Natural killer cell (primary cell): ENCODE data around the gene SMAD3. TPM values are rescaled to one million over a fixed set of nuclear protein-coding genes. Genes with fewer than 3 reads are reported as not detected.

ENCODE experiments used
- ATAC-seq, 3 donors: fragments of 150-1000 bp in 2 of 3; fragments of 200-7000 bp in 1 of 3; cut with Tn5 transposase; 1 replicate in 1 of 3; 2 replicates in 2 of 3; pipeline ENCODE4 v1.10.0; 2021; ENCODE audit warnings: mild to moderate bottlenecking in 2 of 3, moderate library complexity in 2 of 3
- DNase-seq, 2 donors: peaks; one replicate each; pipeline versions ENCODE4 v3.0.0 to v3.0.0-alpha.2; 2013 to 2021; ENCODE audit warnings: mixed read lengths in 1 of 2
- H3K27ac ChIP-seq: one replicate; pipeline ENCODE4 v1.5.1; 2013; ENCODE audit warnings: mild to moderate bottlenecking, low read length
- H3K27me3 ChIP-seq: one replicate; pipeline ENCODE4 v1.6.1; 2013; ENCODE audit warnings: low read length; ENCODE audit not compliant: control insufficient read depth, insufficient read depth
- H3K36me3 ChIP-seq: one replicate; pipeline ENCODE4 v1.6.1; 2013; ENCODE audit warnings: low read length; ENCODE audit not compliant: control insufficient read depth, insufficient read depth
- H3K4me1 ChIP-seq: one replicate; pipeline ENCODE4 v1.6.1; 2013; ENCODE audit warnings: low read length; ENCODE audit not compliant: control insufficient read depth, insufficient read depth
- H3K4me3 ChIP-seq: one replicate; pipeline ENCODE4 v1.5.1; 2013; ENCODE audit warnings: low read length
- H3K9me3 ChIP-seq: one replicate; pipeline ENCODE4 v1.6.1; 2013; ENCODE audit warnings: low read length; ENCODE audit not compliant: control insufficient read depth, insufficient read depth
- H3K27ac Mint-ChIP-seq, 2 donors: one replicate each; pipeline ENCODE4 v1.8.0; 2022; ENCODE audit warnings: mild to moderate bottlenecking in 2 of 2, mixed read lengths in 2 of 2, moderate library complexity in 1 of 2
- H3K27me3 Mint-ChIP-seq, 2 donors: one replicate each; pipeline ENCODE4 v1.8.0; 2022; ENCODE audit warnings: low read depth in 2 of 2, mixed read lengths in 2 of 2
- H3K36me3 Mint-ChIP-seq: one replicate; pipeline ENCODE4 v1.8.0; 2022; ENCODE audit warnings: mixed read lengths
- H3K4me1 Mint-ChIP-seq, 2 donors: one replicate each; pipeline ENCODE4 v1.8.0; 2022; ENCODE audit warnings: mixed read lengths in 2 of 2
- H3K4me3 Mint-ChIP-seq: one replicate; pipeline ENCODE4 v1.8.0; 2022; ENCODE audit warnings: mild to moderate bottlenecking, moderate library complexity, mixed read lengths
- H3K9me3 Mint-ChIP-seq, 2 donors: one replicate each; pipeline ENCODE4 v1.8.0; 2022; ENCODE audit warnings: mixed read lengths in 2 of 2
- WGBS: methylation state at CpG from one replicate; pipeline ENCODE4 v1.1.7; 2013; ENCODE audit warnings: missing lambda C conversion rate; ENCODE audit not compliant: insufficient coverage; 5-methylcytosine and 5-hydroxymethylcytosine counted together
- intact Hi-C: fragments of 100-400 bp; cut with micrococcal nuclease; formaldehyde crosslinking; loops from one replicate; pipeline ENCODE4 v1.14.2; 2022
- total RNA-seq, 4 donors: library from RNA; stranded (reverse); fragments of 120-200 nt in 1 of 4; gene quantifications; one replicate each; pipeline versions ENCODE4 v1.2.3 to v1.2.4, GENCODE V29; 2013 to 2022
- TF ChIP-seq, protein P1 (sequence below): fragments of 200-600 bp; IDR thresholded peaks from one replicate; pipeline ENCODE4 v1.8.0; 2022; ENCODE audit warnings: antibody characterized with exemption

Gene SMAD3
- total RNA-seq, 3 donors from 2014 or later (not counting 1 experiment from before 2014, with no cell fraction given): 47.1 to 72.6 (median 63.0) TPM

DNA sequence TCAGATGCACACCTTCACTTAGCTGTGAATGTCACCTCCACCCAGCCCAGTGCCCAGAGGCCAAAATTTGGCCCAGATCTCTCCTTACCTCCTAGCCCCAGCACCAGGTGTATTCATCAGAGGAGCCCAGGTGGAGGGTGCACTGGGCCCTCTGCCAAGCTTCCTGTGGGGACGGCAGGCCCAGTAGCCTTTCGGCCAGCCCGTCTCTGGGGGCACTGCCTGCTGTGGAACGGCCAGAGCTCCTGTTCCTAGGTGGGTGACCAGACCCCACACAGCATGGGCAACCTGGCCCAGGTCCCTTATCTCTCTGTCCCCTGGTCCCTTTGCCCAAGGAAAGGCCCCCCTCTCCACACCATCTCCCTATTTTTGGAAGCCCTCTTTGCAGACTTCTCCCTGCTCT is 121.3 kb downstream of the SMAD3 start:
- Mint-ChIP-seq H3K4me3 (no peak overlapping the region), H3K27me3 (no peaks in the 10 kb centered on the region), H3K27ac (peak overlapping the region; percentile 69 to 80), H3K9me3 (no peaks in the 10 kb centered on the region), H3K36me3 (peaks cover 7% of the 10 kb centered on the region), H3K4me1 (peaks cover 21 to 28% of the 10 kb centered on the region in 2 donors)
- H3K9me3 ChIP-seq: no peaks in the 10 kb centered on the region
- DNase-seq (no peak), ATAC-seq (no peak)
- intact Hi-C loops: no loop called here
- no peaks in the 10 kb centered on the region for H3K27me3 ChIP-seq
- H3K4me3 ChIP-seq: no peak overlapping the region
- peaks cover 67% of the 10 kb centered on the region for H3K36me3 ChIP-seq
- peaks cover 21% of the 10 kb centered on the region for H3K4me1 ChIP-seq
- TF ChIP-seq, protein P1, sequence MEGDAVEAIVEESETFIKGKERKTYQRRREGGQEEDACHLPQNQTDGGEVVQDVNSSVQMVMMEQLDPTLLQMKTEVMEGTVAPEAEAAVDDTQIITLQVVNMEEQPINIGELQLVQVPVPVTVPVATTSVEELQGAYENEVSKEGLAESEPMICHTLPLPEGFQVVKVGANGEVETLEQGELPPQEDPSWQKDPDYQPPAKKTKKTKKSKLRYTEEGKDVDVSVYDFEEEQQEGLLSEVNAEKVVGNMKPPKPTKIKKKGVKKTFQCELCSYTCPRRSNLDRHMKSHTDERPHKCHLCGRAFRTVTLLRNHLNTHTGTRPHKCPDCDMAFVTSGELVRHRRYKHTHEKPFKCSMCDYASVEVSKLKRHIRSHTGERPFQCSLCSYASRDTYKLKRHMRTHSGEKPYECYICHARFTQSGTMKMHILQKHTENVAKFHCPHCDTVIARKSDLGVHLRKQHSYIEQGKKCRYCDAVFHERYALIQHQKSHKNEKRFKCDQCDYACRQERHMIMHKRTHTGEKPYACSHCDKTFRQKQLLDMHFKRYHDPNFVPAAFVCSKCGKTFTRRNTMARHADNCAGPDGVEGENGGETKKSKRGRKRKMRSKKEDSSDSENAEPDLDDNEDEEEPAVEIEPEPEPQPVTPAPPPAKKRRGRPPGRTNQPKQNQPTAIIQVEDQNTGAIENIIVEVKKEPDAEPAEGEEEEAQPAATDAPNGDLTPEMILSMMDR: no peak
- 85% methylated on average over 4 of the region's 4 CpGs for WGBS
- H3K27ac ChIP-seq: no peak overlapping the region

DNA sequence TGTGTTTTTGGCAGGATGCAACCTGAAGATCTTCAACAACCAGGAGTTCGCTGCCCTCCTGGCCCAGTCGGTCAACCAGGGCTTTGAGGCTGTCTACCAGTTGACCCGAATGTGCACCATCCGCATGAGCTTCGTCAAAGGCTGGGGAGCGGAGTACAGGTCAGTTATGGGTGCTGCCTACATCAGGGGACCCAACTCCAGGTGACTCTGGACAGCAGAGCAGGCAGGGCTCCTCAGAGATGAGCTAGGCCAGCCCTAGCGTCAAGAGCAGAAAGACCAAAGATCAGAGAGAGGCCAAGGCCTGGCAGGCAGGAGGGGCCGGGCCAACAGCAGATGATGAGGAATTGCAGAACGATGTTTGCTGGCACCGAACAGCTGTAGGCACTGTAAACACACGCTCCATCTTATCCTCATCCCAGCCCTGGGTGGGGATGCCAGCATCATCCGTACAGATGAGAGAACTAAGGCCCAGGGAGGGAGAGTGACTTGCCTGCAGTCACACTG is 122.0 kb downstream of the SMAD3 start:
- Mint-ChIP-seq H3K27me3 (no peaks in the 10 kb centered on the region), H3K4me1 (peaks cover 25 to 29% of the 10 kb centered on the region in 2 donors), H3K4me3 (no peak overlapping the region), H3K36me3 (peaks cover 7% of the 10 kb centered on the region), H3K9me3 (no peaks in the 10 kb centered on the region), H3K27ac (peak overlapping the region in 1 of 2 donors; percentile 24)
- no peaks in the 10 kb centered on the region for H3K9me3 ChIP-seq
- ATAC-seq (no peak), DNase-seq (no peak)
- H3K4me1 ChIP-seq: peaks cover 21% of the 10 kb centered on the region
- H3K27ac ChIP-seq: no peak overlapping the region
- TF ChIP-seq, protein P1: no peak
- 96% methylated on average over 12 of the region's 12 CpGs for WGBS
- H3K4me3 ChIP-seq: no peak overlapping the region
- peaks cover 67% of the 10 kb centered on the region for H3K36me3 ChIP-seq
- no peaks in the 10 kb centered on the region for H3K27me3 ChIP-seq
- intact Hi-C loops: no loop called here

DNA sequence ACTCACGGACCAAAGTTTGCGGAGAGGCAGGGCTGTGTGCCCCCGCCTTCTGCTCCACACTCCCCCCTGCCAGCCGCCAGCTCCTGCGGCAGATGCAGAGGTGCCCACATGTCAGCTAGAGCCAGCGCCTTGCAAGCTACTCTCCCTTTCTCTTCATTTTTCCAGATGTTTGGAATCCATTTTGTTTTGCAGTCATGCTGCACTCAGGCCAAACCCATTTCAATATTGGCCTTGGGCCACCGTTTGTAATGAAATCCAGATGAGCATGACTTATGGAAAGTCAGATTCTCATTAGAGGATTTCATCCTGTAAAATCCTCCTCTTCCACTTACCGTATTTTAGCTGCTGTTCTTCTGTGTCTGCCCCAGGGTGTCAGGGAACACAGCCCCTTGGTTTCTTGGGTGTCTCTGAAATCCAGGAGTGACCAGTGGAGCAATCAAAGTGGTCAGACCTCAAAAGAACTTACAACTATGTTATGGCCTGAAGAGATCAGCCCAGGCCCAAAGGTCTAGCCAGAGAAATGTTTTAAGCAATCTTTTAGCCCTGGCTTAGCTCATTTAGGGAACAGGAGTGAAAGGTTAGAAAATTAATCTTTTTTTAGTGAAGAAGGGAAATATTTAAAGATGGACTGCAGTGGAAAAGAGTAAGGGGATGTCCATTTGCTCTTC is 123.3 kb downstream of the SMAD3 start:
- H3K27ac Mint-ChIP-seq: peak overlapping the region in 1 of 2 donors; percentile 52
- Histone ChIP-seq H3K4me3 (no peak overlapping the region), H3K9me3 (no peaks in the 10 kb centered on the region), H3K36me3 (peaks cover 65% of the 10 kb centered on the region), H3K27me3 (no peaks in the 10 kb centered on the region), H3K27ac (no peak overlapping the region), H3K4me1 (peaks cover 21% of the 10 kb centered on the region)
- TF ChIP-seq, protein P1: no peak
- DNase-seq: no peak
- no peaks in the 10 kb centered on the region for H3K9me3 Mint-ChIP-seq
- no peak overlapping the region for H3K4me3 Mint-ChIP-seq
- H3K36me3 Mint-ChIP-seq: peaks cover 7% of the 10 kb centered on the region
- peaks cover 25 to 33% of the 10 kb centered on the region in 2 donors for H3K4me1 Mint-ChIP-seq
- no peak for ATAC-seq
- no peaks in the 10 kb centered on the region for H3K27me3 Mint-ChIP-seq
- intact Hi-C loops: no loop called here
- WGBS: 97% methylated on average over 8 of the region's 8 CpGs
